Ishikawa (cell line): ENCODE results near the gene TLE1.

ENCODE experiments used
- CEBPB ChIP-seq: IDR thresholded peaks from 2 replicates; pipeline ENCODE4 v1.6.1; 2012
- EGR1 ChIP-seq: IDR thresholded peaks from 2 replicates; pipeline ENCODE4 v1.6.1; 2012
- EP300 ChIP-seq: IDR thresholded peaks from 2 replicates; pipeline ENCODE4 v1.6.1; 2012; ENCODE audit warnings: borderline replicate concordance
- FOXM1 ChIP-seq: IDR thresholded peaks from 2 replicates; pipeline ENCODE4 v1.6.1; 2012; ENCODE audit warnings: low read depth, borderline replicate concordance
- TAF1 ChIP-seq: IDR thresholded peaks from 2 replicates; pipeline ENCODE4 v1.6.1; 2012; ENCODE audit warnings: low read depth, mild to moderate bottlenecking
- TCF12 ChIP-seq: IDR thresholded peaks from 2 replicates; pipeline ENCODE4 v1.6.1; 2012; ENCODE audit warnings: low read depth
- TEAD4 ChIP-seq: IDR thresholded peaks from 2 replicates; pipeline ENCODE4 v1.6.1; 2012
- YY1 ChIP-seq: IDR thresholded peaks from 2 replicates; pipeline ENCODE4 v1.6.1; 2012; ENCODE audit warnings: low read depth
- TF ChIP-seq, protein P1 (sequence below): IDR thresholded peaks from 2 replicates; pipeline ENCODE4 v1.6.1; 2012; ENCODE audit warnings: low read depth, mild to moderate bottlenecking
- TF ChIP-seq, protein P2 (sequence below): IDR thresholded peaks from 2 replicates; pipeline ENCODE4 v1.6.1; 2012

DNA sequence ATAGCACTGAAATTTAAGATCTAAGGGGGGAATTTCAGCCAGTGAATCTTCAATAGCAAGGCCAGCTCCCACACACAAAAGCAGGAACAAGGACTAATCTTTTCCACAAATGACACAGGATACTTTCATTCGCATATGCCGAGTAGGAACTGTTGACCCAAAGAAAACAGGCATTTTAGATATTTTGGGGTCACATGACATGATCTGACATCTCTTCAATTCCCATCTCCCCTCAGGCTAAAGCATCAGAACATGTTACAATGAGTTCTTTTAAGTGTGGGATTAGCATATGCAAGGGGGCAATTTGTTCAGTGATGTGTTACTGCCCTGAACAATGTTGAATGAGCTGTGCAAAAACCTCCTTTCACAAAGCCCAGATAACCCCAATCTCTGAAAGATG is 68.2 kb downstream of the TLE1 start:
- TF ChIP-seq, protein P1, sequence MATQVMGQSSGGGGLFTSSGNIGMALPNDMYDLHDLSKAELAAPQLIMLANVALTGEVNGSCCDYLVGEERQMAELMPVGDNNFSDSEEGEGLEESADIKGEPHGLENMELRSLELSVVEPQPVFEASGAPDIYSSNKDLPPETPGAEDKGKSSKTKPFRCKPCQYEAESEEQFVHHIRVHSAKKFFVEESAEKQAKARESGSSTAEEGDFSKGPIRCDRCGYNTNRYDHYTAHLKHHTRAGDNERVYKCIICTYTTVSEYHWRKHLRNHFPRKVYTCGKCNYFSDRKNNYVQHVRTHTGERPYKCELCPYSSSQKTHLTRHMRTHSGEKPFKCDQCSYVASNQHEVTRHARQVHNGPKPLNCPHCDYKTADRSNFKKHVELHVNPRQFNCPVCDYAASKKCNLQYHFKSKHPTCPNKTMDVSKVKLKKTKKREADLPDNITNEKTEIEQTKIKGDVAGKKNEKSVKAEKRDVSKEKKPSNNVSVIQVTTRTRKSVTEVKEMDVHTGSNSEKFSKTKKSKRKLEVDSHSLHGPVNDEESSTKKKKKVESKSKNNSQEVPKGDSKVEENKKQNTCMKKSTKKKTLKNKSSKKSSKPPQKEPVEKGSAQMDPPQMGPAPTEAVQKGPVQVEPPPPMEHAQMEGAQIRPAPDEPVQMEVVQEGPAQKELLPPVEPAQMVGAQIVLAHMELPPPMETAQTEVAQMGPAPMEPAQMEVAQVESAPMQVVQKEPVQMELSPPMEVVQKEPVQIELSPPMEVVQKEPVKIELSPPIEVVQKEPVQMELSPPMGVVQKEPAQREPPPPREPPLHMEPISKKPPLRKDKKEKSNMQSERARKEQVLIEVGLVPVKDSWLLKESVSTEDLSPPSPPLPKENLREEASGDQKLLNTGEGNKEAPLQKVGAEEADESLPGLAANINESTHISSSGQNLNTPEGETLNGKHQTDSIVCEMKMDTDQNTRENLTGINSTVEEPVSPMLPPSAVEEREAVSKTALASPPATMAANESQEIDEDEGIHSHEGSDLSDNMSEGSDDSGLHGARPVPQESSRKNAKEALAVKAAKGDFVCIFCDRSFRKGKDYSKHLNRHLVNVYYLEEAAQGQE: no peak
- TF ChIP-seq EP300: no peak
- no peak for TF ChIP-seq EGR1
- no peak for TF ChIP-seq YY1
- TF ChIP-seq CEBPB: no peak
- TF ChIP-seq TCF12: no peak
- no peak for TF ChIP-seq FOXM1
- no peak for TF ChIP-seq TAF1
- TF ChIP-seq TEAD4: no peak
- TF ChIP-seq, protein P2, sequence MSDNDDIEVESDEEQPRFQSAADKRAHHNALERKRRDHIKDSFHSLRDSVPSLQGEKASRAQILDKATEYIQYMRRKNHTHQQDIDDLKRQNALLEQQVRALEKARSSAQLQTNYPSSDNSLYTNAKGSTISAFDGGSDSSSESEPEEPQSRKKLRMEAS: no peak
